ENCODE data around the gene RPS6KA4.

DNA sequence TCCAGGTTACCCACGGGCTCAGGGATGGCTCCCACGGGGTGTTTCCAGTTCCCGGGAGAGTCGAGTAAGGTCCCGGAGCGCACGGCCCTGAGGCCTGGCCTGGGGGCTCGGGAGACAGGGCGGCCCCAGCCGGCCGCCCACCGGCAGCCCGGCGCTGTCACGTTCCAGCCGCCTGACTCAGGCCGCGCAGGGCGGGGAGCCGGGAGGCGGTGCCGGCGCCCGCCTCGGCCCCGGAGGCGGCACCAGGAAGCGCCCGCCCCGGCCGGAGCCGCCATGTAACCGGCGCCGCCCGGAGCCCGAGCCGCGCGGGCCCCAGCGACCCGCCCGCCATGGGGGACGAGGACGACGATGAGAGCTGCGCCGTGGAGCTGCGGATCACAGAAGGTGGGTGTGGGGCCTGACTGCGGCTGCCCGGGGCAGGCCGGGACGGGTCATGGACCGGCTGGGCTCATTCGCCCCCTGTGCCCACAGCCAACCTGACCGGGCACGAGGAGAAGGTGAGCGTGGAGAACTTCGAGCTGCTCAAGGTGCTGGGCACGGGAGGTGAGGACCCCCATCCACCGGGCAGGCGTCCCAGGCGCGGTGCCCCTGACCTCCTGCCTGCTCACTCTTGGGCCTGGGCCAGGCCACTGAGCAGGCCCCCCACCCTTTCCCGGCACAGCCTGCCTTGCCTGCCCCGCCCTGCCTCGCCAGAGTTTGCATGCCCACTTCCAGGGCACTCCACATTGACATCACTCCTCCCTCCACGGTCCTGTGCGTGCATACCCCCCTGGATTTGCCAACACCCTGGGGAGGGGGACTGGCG is at the start of gene RPS6KA4:
- TF ChIP-seq EZH2 (IDR thresholded peaks at IDR 0.05) (no peak), POLR2AphosphoS5 (IDR thresholded peaks at IDR 0.05; ENCODE audit: borderline replicate concordance, low read depth, low read length) (peak; percentile 37; the same call in 1 of the 2 replicates)
